HAP-1 (cell line): Measurements from ENCODE around the gene POLRMT.

Source experiments
- DNase-seq, 2 experiments: peaks; one replicate each; pipeline ENCODE4 v3.0.0-alpha.2; 2016 to 2020; ENCODE audit warnings: low spot score in 2 of 2
- H3K27me3 ChIP-seq: fragments of 250-450 bp; sonication (Bioruptor Pico); 2 replicates; pipeline ENCODE4 v1.5.1; 2020; ENCODE audit warnings: low read depth, mild to moderate bottlenecking, moderate library complexity
- H3K36me3 ChIP-seq: fragments of 250-450 bp; sonication (Bioruptor Pico); replicated peaks from 2 replicates; pipeline ENCODE4 v1.5.1; 2020; ENCODE audit warnings: mild to moderate bottlenecking
- H3K4me1 ChIP-seq: fragments of 250-450 bp; sonication (Bioruptor Pico); 2 replicates; pipeline ENCODE4 v1.5.1; 2020; ENCODE audit warnings: mild to moderate bottlenecking
- H3K4me3 ChIP-seq: fragments of 250-450 bp; sonication (Bioruptor Pico); 2 replicates; pipeline ENCODE4 v1.5.1; 2020; ENCODE audit warnings: mild to moderate bottlenecking, moderate library complexity
- H3K9me3 ChIP-seq: fragments of 250-450 bp; sonication (Bioruptor Pico); 2 replicates; pipeline ENCODE4 v1.5.1; 2020; ENCODE audit warnings: mild to moderate bottlenecking, moderate library complexity
- in situ Hi-C: fragments of 300-500 bp; cut with MboI; formaldehyde crosslinking; loops from 3 replicates; pipeline ENCODE4 v1.14.3; 2020; ENCODE audit warnings: low sequenced_read_pairs, inconsistent platforms, mixed read lengths

Gene POLRMT

DNA sequence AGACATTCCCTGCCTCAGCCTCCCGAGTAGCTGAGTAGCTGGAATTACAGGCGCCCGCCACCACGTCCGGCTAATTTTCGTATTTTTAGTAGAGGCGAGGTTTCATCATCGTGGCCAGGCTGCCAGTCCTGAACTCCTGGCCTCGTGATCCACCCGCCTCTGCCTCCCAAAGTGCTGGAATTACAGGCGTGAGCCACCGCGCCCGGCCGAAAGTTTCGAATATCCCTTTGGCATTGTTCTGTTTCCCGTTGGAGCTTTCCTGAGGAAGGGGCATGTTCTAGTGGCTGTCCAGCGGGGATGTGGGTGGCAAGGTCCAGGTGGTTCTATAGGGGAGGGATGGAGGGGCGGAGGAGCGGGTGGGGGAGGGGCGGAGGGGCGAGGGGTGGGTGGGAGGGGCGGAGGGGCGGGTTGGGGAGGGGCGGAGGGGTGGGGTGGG, 63.1 kb downstream of the POLRMT start:
- in situ Hi-C loops, result no loop called here
- peaks cover 2% of the 10 kb centered on the region; the same call in 1 of the 2 replicates for H3K9me3 ChIP-seq
- no peaks in the 10 kb centered on the region for H3K27me3 ChIP-seq
- H3K36me3 ChIP-seq, result peaks cover 26% of the 10 kb centered on the region
- H3K4me1 ChIP-seq, result peaks cover 11% of the 10 kb centered on the region
- H3K4me3 ChIP-seq, result no peak overlapping the region
- no peak for DNase-seq

DNA sequence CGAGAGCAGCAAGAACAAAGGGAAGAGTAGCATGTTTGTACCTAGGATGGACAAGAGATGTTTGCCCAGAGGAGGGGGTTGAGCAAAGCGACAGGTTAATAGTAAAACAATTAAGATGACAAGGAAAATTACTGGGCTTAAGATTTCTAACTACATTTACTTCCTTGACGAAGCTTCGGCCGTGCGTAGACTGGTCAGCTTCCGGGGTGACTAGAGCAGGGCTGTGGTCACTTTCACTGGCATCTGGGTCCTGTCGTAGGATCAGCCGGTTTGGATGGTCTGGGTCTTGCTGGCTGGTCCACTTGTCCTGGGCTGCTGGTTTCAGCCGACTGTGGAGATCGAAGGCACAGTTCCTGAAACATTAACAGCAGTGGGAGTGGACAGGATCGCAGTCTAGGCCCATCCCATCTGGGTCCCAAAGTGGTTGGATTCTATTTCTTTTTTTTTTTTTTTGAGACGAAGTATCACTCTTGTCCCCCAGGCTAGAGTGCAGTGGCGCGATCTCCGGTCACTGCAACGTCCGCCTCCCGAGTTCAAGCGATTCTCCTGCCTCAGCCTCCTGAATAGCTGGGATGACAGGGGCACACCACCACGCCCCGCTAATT, 65.9 kb downstream of the POLRMT start:
- in situ Hi-C loops, result no loop called here
- Histone ChIP-seq H3K4me1 (no peaks in the 10 kb centered on the region; the same call in 1 of the 2 replicates), H3K4me3 (no peak overlapping the region), H3K36me3 (peaks cover 11% of the 10 kb centered on the region), H3K27me3 (no peaks in the 10 kb centered on the region), H3K9me3 (peaks cover 2% of the 10 kb centered on the region; the same call in 1 of the 2 replicates)
- DNase-seq, result no peak
